ENCODE measurements around the gene ARHGAP45.

ARHGAP45 gene

GRCh38 chr19:1073063-1073955, 6.3 kb downstream of the ARHGAP45 start:
- DNase-seq: no peak

- DNase-seq: no peak
Observed at GRCh38 chr19:1073956-1074517, 7.1 kb downstream of the ARHGAP45 start.

- DNase-seq: peak; percentile 66 to 85
Observed at GRCh38 chr19:1074544-1075283, 7.7 kb downstream of the ARHGAP45 start.

- DNase-seq: no peak
Observed at GRCh38 chr19:1076046-1076386, 9.0 kb downstream of the ARHGAP45 start.

GRCh38 chr19:1076951-1077350, 10.0 kb downstream of the ARHGAP45 start:
- DNase-seq: no peak

GRCh38 chr19:1079566-1080111, 12.7 kb downstream of the ARHGAP45 start:
- DNase-seq: no peak

GRCh38 chr19:1080360-1081161, 13.6 kb downstream of the ARHGAP45 start:
- DNase-seq: no peak

- no peak for DNase-seq
Observed at GRCh38 chr19:1081301-1082164, 14.6 kb downstream of the ARHGAP45 start.

GRCh38 chr19:1082165-1082927, 15.4 kb downstream of the ARHGAP45 start:
- DNase-seq: no peak

GRCh38 chr19:1082928-1083816, 16.2 kb downstream of the ARHGAP45 start:
- no peak for DNase-seq

- DNase-seq: no peak
Observed at GRCh38 chr19:1084024-1084868, 17.3 kb downstream of the ARHGAP45 start.

- no peak for DNase-seq
Observed at GRCh38 chr19:1085053-1085658, 18.2 kb downstream of the ARHGAP45 start.

- DNase-seq: no peak
Observed at GRCh38 chr19:1085676-1086442, 18.9 kb downstream of the ARHGAP45 start.

- DNase-seq: no peak
Observed at GRCh38 chr19:1086613-1087012, 19.6 kb downstream of the ARHGAP45 start.

GRCh38 chr19:1087813-1088415, 20.9 kb downstream of the ARHGAP45 start:
- DNase-seq: peak; percentile 95 to 96

- DNase-seq: no peak
Observed at GRCh38 chr19:1088416-1089010, 21.5 kb downstream of the ARHGAP45 start.
